Thyroid gland (tissue), 4 donors: ENCODE data around the gene STOX2. TPM values are rescaled to one million over a fixed set of nuclear protein-coding genes. Genes with fewer than 3 reads are reported as not detected.

Source experiments
- DNase-seq, 2 donors: peaks; one replicate each; pipeline ENCODE4 v3.0.0-alpha.2; 2019
- H3K27ac ChIP-seq, 3 donors: fragments of 200-600 bp; sonication (generic); 1 replicate in 2 of 3; 2 replicates in 1 of 3; pipeline ENCODE4 v1.5.1; 2016 to 2019; ENCODE audit warnings: mild to moderate bottlenecking in 1 of 3, moderate library complexity in 1 of 3
- H3K27me3 ChIP-seq: fragments of 200-600 bp; sonication (generic); one replicate; pipeline ENCODE4 v1.5.1; 2019
- H3K36me3 ChIP-seq, 2 donors: fragments of 200-600 bp; sonication (generic); one replicate each; pipeline ENCODE4 v1.5.1; 2016 to 2019
- H3K4me1 ChIP-seq, 2 donors: fragments of 200-600 bp; sonication (generic); one replicate each; pipeline ENCODE4 v1.5.1; 2017 to 2019
- H3K4me3 ChIP-seq, 3 donors: fragments of 200-600 bp; sonication (generic); replicated peaks in 1 of 3; 1 replicate in 2 of 3; 2 replicates in 1 of 3; pipeline ENCODE4 v1.5.1; 2016; ENCODE audit warnings: mild to moderate bottlenecking in 1 of 3
- H3K9me3 ChIP-seq: fragments of 200-600 bp; sonication (generic); one replicate; pipeline ENCODE4 v1.5.1; 2017
- CTCF ChIP-seq, 6 experiments: fragments of 200-600 bp in 3 of 6; fragments of 450-650 bp in 3 of 6; sonication (generic) in 3 of 6; IDR thresholded peaks; one replicate each; pipeline ENCODE4 v1.5.1; 2016 to 2019; ENCODE audit warnings: antibody characterized with exemption in 6 of 6, mild to moderate bottlenecking in 2 of 6, inconsistent platforms in 1 of 6, moderate library complexity in 1 of 6
- POLR2A ChIP-seq, 2 donors: fragments of 450-650 bp; IDR thresholded peaks; one replicate each; pipeline ENCODE4 v1.6.1; 2017; ENCODE audit warnings: antibody characterized with exemption in 2 of 2, mild to moderate bottlenecking in 2 of 2, moderate library complexity in 1 of 2
- WGBS, 2 donors: methylation state at CpG; one replicate each; pipeline ENCODE4 v1.1.5; 2017; 5-methylcytosine and 5-hydroxymethylcytosine counted together
- intact Hi-C: fragments of 100-400 bp; cut with DNase I; formaldehyde crosslinking; loops from one replicate; pipeline ENCODE4 v1.15.1; 2023
- total RNA-seq, 4 donors: library from RNA; depleted of rRNA; stranded (reverse); fragments of >200 nt; gene quantifications; one replicate each; pipeline ENCODE4 v1.2.3, GENCODE V29; 2016

The STOX2 gene
- total RNA-seq, 4 donors from 2014 or later: 27.3 to 57.7 (median 43.3) TPM

GRCh38 chr4:183870997-183871396 is 34.1 kb upstream of the STOX2 start:
- DNase-seq: no peak
- Histone ChIP-seq H3K4me1 (peaks cover 0 to 8% of the 10 kb centered on the region in 2 donors), H3K27me3 (no peaks in the 10 kb centered on the region), H3K36me3 (no peaks in the 10 kb centered on the region), H3K27ac (no peak overlapping the region), H3K4me3 (no peak overlapping the region), H3K9me3 (no peaks in the 10 kb centered on the region)
- no peak for TF ChIP-seq CTCF (IDR thresholded peaks at IDR 0.05)
- TF ChIP-seq POLR2A (IDR thresholded peaks at IDR 0.05): no peak
- intact Hi-C loops: no loop called here
- WGBS, 2 donors: 90 to 92% methylated on average over 3 of the region's 3 CpGs

GRCh38 chr4:183871581-183871980 is 33.5 kb upstream of the STOX2 start:
- peaks cover 3 to 11% of the 10 kb centered on the region in 2 donors for H3K4me1 ChIP-seq
- H3K27me3 ChIP-seq: no peaks in the 10 kb centered on the region
- 86 to 91% methylated on average over 4 of the region's 4 CpGs for WGBS, 2 donors
- intact Hi-C loops: no loop called here
- no peaks in the 10 kb centered on the region for H3K9me3 ChIP-seq
- TF ChIP-seq CTCF (IDR thresholded peaks at IDR 0.05): no peak
- TF ChIP-seq POLR2A (IDR thresholded peaks at IDR 0.05): no peak
- H3K36me3 ChIP-seq: no peaks in the 10 kb centered on the region
- DNase-seq: no peak
- no peak overlapping the region for H3K27ac ChIP-seq
- no peak overlapping the region for H3K4me3 ChIP-seq

- Histone ChIP-seq H3K27me3 (no peaks in the 10 kb centered on the region), H3K4me3 (no peak overlapping the region), H3K27ac (no peak overlapping the region), H3K9me3 (no peaks in the 10 kb centered on the region), H3K4me1 (peaks cover 12 to 19% of the 10 kb centered on the region in 2 donors), H3K36me3 (no peaks in the 10 kb centered on the region)
- DNase-seq: no peak
- TF ChIP-seq POLR2A (IDR thresholded peaks at IDR 0.05) (no peak), CTCF (IDR thresholded peaks at IDR 0.05) (no peak)
- 83 to 88% methylated on average over 5 of the region's 5 CpGs for WGBS, 2 donors
- intact Hi-C loops: no loop called here
Measured at GRCh38 chr4:183872531-183872930, 32.6 kb upstream of the STOX2 start.

- TF ChIP-seq POLR2A (IDR thresholded peaks at IDR 0.05): no peak
- TF ChIP-seq CTCF (IDR thresholded peaks at IDR 0.05): no peak
- intact Hi-C loops: no loop called here
- Histone ChIP-seq H3K9me3 (no peaks in the 10 kb centered on the region), H3K27ac (no peak overlapping the region), H3K4me3 (no peak overlapping the region), H3K4me1 (peaks cover 12 to 17% of the 10 kb centered on the region in 2 donors), H3K27me3 (no peaks in the 10 kb centered on the region), H3K36me3 (no peaks in the 10 kb centered on the region)
- no peak for DNase-seq
- WGBS, 2 donors: 87 to 88% methylated on average over 7 of the region's 7 CpGs
Measured at GRCh38 chr4:183873409-183874185, 31.5 kb upstream of the STOX2 start.

- Histone ChIP-seq H3K4me1 (peaks cover 12 to 20% of the 10 kb centered on the region in 2 donors), H3K36me3 (no peaks in the 10 kb centered on the region)
Measured at GRCh38 chr4:183875251-183875825, 29.8 kb upstream of the STOX2 start.

More at GRCh38 chr4:183875251-183875825, 29.8 kb upstream of the STOX2 start:
- Histone ChIP-seq H3K27me3 (no peaks in the 10 kb centered on the region), H3K9me3 (no peaks in the 10 kb centered on the region), H3K4me3 (no peak overlapping the region), H3K27ac (peak overlapping the region in 2 of 3 donors; percentile 78 to 91)
- DNase-seq: no peak
- WGBS, 2 donors: 86 to 93% methylated on average over 10 of the region's 10 CpGs
- intact Hi-C loops: no loop called here
- TF ChIP-seq POLR2A (IDR thresholded peaks at IDR 0.05) (no peak), CTCF (IDR thresholded peaks at IDR 0.05) (no peak)
